ENCODE measurements around the gene KNSTRN. TPM values are rescaled to one million over a fixed set of nuclear protein-coding genes. Genes with fewer than 3 reads are reported as not detected.
A peak's percentile ranks its signal among the peaks of the same experiment; 100 is the strongest.

The KNSTRN gene
- total and polyA plus RNA-seq, 10 donors: 6.0 to 16.8 (median 10.2) TPM

DNA sequence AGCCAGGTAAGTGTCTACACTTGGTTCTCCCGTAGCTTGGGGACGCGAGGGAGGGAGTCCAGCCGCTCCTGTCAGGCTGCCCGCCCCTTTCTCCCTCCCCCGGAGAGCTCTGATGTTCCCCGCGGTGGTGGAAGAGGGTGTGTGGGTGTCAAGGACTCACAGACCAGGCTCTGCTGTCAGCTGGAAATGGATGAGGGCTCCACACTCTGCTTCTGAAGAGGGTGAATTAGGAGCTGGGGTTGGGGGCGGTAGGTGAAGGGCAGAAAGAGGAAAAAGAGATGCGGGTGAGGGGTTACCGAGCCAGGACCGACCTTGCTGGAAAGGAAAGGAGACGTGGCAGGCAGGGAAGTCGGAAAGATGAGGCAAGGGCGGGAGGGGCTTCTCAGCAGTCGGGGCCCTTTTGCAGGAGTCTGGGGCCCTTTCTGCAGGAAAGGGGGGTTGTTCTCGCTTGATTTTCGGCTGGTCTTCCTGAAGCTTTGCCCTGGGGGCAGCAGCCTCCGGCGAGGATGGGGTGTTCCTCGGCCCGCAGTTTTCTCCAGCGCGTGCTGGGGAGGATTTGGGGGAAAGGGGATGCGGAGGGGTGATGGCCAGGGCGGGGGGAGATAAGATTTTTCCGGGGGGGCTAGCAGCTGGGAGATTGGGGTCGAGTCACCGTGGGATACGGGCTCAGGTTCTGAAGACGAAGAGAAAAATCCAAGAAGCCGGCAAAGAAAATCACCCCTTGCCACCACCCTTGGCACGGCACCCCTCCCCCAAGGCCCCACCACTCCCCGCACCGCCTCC is 57.6 kb downstream of the KNSTRN start:
- DNase-seq: peak; percentile 85
- WGBS, 5 donors: 0 to 2% (median 1%) methylated on average over 35 of the region's 35 CpGs
- Histone ChIP-seq H3K4me1 (peaks cover 27 to 90% (median 65%) of the 10 kb centered on the region in 6 donors), H3K4me3 (peak overlapping the region; percentile 32 to 97 (median 68)), H3K9me3 (no peaks in the 10 kb centered on the region), H3K27ac (peak overlapping the region in 4 of 8 donors; percentile 49 to 87 (median 82)), H3K27me3 (replicated peaks in 1 of 7) (peaks cover 0 to 63% (median 27%) of the 10 kb centered on the region in 7 donors), H3K36me3 (no peaks in the 10 kb centered on the region)
- intact Hi-C loops (cut with DNase I; ENCODE audit: low total_unique reads): no loop called here
- TF ChIP-seq, protein P1, sequence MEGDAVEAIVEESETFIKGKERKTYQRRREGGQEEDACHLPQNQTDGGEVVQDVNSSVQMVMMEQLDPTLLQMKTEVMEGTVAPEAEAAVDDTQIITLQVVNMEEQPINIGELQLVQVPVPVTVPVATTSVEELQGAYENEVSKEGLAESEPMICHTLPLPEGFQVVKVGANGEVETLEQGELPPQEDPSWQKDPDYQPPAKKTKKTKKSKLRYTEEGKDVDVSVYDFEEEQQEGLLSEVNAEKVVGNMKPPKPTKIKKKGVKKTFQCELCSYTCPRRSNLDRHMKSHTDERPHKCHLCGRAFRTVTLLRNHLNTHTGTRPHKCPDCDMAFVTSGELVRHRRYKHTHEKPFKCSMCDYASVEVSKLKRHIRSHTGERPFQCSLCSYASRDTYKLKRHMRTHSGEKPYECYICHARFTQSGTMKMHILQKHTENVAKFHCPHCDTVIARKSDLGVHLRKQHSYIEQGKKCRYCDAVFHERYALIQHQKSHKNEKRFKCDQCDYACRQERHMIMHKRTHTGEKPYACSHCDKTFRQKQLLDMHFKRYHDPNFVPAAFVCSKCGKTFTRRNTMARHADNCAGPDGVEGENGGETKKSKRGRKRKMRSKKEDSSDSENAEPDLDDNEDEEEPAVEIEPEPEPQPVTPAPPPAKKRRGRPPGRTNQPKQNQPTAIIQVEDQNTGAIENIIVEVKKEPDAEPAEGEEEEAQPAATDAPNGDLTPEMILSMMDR (IDR thresholded peaks at IDR 0.05 in 8 of 11, conservative IDR thresholded peaks at IDR 0.05 in 3 of 11): peak in 2 of 11 experiments; percentile 6 to 12
- TF ChIP-seq POLR2A (IDR thresholded peaks at IDR 0.05): no peak

DNA sequence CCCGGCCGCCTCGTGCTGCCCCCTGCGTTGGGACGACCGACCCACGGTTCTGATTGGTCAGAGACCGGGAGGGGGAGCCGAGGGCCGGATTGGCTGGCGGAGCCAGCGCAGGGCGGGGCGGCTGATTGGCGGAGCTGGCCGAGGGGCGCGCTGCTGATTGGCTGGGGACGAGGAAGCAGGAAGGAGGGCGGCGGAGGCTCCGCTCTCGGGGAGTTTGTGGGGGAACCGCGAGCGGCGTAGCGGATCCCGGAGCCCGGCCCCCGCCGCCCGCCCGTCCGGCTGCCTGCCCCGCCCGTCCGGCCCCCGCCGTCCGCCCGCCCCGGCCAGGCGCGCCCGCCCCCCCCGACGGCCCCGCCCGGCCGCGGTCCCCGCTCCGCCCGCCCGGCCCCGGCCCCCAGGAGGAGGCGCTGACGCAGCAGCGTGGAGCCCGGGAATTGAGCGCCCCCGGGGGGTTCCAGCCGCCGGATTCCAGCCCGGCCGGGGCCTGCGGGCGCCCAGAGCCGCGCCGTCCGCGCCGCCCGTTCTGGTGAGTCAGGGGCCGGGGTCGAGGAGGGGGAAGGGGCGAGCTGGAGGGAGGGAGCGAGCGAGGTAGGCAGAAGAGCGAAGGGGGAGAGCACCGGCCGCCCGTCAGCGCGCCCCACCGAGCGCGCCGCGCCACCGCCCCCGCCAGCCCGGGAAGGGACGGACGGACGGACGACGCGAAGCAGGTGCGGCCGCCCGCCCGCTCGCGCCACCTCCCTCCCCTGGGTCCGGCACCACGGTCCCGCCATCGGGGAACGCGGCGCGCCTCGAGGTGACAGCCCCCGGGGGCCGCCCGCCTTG is 58.4 kb downstream of the KNSTRN start, which contains the start of gene BAHD1:
Gene BAHD1, plus strand, starts transcription at position 211 of the 822 bp plus-strand sequence. CDS start 17,512 bp downstream, outside the sequence.
- no peaks in the 10 kb centered on the region for H3K9me3 ChIP-seq
- DNase-seq: peak; percentile 98
- peak within 1 kb of the TSS; percentile 77 to 97 (median 90) for H3K4me3 ChIP-seq
- peak within 1 kb of the TSS; percentile 42 to 87 (median 72) for H3K27ac ChIP-seq
- 0 to 1% (median 1%) methylated on average over 41 to 119 of the region's 119 CpGs for WGBS, 5 donors
- intact Hi-C loops (cut with DNase I; ENCODE audit: low total_unique reads): no loop called here
- H3K4me1 ChIP-seq: peaks cover 26 to 90% (median 69%) of the 10 kb centered on the region in 6 donors
- no peaks in the 10 kb centered on the region for H3K36me3 ChIP-seq
- peaks cover 0 to 55% (median 19%) of the 10 kb centered on the region in 7 donors for H3K27me3 ChIP-seq (replicated peaks in 1 of 7)
- TF ChIP-seq, protein P1 (IDR thresholded peaks at IDR 0.05 in 8 of 11, conservative IDR thresholded peaks at IDR 0.05 in 3 of 11): peak in 3 of 11 experiments; percentile 16 to 44 (median 31)
- TF ChIP-seq POLR2AphosphoS5 (IDR thresholded peaks at IDR 0.05) (peak; percentile 67 to 84 (median 75)), POLR2A (IDR thresholded peaks at IDR 0.05) (no peak)

DNA sequence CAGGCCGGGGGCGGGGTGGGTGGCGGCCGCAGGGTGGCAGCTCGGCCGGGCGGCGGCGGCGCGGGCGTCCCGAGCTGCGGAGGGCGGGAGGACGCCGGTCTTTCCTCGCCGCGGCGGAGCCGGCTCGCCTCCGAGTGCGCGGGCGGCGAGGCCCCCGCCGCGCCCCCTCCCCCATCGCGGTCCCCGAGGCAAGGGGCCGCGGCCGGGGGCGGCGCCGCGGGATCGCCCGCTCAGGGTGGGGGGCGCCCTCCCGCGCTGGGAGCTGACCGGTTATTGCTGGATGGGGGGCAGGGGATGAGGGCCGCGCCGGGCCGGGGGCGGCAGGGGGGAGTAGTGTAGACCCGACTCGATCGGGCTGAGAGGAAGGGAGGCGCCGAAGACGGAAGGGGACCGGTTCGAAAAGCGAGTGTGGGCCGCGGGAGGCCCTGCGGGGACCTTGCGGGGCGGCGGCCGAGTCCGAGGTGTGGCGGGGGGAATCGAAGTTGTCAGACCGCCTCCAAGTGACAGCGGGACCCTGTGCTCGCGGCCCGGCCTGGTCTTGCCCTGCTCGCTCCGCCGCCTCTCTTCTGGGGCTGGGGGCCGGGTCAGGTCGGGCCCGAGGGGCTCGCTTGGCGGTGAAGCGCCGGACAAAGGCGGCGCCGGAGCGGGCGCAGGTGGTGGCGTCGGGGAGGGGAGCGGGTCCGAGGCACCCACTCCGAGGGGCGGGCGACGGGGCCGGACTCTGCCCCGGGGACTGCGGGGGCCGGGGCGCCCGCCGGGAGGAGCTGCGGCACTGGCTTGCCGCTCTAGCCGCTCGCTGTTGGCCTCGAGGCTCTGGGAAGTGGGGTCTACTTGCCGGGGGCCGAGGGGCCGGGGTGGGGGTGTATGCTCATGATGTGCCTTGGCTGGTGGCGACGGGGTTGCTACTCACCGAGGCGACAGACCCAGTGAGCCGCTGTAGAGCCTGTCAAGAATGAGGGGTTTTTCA is 59.3 kb downstream of the KNSTRN start:
- Histone ChIP-seq H3K36me3 (no peaks in the 10 kb centered on the region), H3K27ac (peak overlapping the region in 5 of 8 donors; percentile 8 to 87 (median 80)), H3K27me3 (replicated peaks in 1 of 7) (peaks cover 0 to 46% (median 10%) of the 10 kb centered on the region in 7 donors), H3K4me1 (peaks cover 17 to 83% (median 62%) of the 10 kb centered on the region in 6 donors), H3K9me3 (no peaks in the 10 kb centered on the region), H3K4me3 (peak overlapping the region; percentile 77 to 97 (median 90))
- intact Hi-C loops (cut with DNase I; ENCODE audit: low total_unique reads): no loop called here
- 1 to 2% (median 1%) methylated on average over 31 to 119 of the region's 119 CpGs for WGBS, 5 donors
- DNase-seq: peak; percentile 88
- peak in 1 of 3 donors; percentile 26 for TF ChIP-seq POLR2AphosphoS5 (IDR thresholded peaks at IDR 0.05)
- TF ChIP-seq POLR2A (IDR thresholded peaks at IDR 0.05): no peak
- TF ChIP-seq, protein P1 (IDR thresholded peaks at IDR 0.05 in 8 of 11, conservative IDR thresholded peaks at IDR 0.05 in 3 of 11): peak in 5 of 11 experiments; percentile 6 to 41 (median 24)

Data from spleen (tissue), 11 donors.